ENCODE results near the gene ZNF428. TPM values are rescaled to one million over a fixed set of nuclear protein-coding genes. Genes with fewer than 3 reads are reported as not detected.

The ZNF428 gene, protein sequence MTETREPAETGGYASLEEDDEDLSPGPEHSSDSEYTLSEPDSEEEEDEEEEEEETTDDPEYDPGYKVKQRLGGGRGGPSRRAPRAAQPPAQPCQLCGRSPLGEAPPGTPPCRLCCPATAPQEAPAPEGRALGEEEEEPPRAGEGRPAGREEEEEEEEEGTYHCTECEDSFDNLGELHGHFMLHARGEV
- total RNA-seq: 31.5 and 37.3 TPM in 2 replicates

DNA sequence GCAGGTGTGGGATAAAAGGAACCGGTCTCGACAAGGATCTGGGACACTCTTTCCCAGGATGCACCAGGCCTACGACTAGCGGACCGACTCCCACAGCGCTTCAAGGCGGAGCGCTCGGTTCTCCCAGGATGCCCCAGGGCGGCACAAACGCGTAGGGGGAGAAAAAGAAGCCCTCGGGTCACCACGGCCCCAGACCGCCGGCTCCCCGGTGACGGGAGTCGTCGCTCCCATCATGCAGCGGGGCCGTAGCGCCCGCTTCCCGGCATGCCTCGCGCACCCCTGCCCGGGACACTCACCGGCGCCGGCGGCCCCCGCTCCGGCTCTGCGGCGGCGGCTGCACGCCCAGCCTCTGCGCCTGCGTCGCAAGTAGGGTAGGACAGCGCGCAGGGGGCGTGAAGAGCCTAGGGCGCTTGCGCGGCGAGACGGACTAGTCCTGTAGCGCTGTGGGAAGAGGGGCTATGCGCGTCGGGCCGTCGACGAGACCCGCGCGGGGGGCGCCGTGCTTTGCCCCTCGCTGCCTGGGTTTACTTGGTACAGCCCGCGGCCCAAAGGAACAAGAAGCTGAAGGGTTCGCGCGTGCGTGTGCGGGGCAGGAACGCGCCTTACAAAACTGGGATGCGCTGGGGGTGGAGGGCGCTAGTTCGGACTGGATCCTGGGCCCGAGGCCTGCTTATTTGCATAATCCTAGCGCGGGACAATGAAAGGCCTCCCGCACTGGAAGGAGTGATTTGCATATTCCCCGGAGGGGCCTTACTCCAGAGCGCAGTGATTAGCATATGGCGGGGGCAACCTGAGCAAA is at the start of gene ZNF428:
TSS of gene ZNF428 (minus strand) at position 368 of the 799 bp plus-strand sequence. CDS start 5,325 bp downstream, outside the sequence.
- H3K4me3 ChIP-seq (ENCODE audit: insufficient read depth, low read length): peak within 1 kb of the TSS; percentile 90
- peak within 1 kb of the TSS; percentile 99 for H3K4me2 ChIP-seq (ENCODE audit: insufficient read depth, low read length)
- H3K79me2 ChIP-seq (ENCODE audit: insufficient read depth, low read length): peaks cover 41% of the 10 kb centered on the region
- H3K9me3 ChIP-seq (ENCODE audit: low read depth, low read length): no peaks in the 10 kb centered on the region
- peaks cover 12% of the 10 kb centered on the region for H3K4me1 ChIP-seq (ENCODE audit: insufficient read depth, low read length)
- TF ChIP-seq CTCF (IDR thresholded peaks at IDR 0.05; ENCODE audit: extremely low read depth, low read depth, low read length): no peak
- peak; percentile 100 for DNase-seq (ENCODE audit: insufficient read length, low spot score, missing footprints)
- no peaks in the 10 kb centered on the region for H3K36me3 ChIP-seq (ENCODE audit: insufficient read depth, low read length)
- H2AFZ ChIP-seq (ENCODE audit: low read length): peak within 1 kb of the TSS; percentile 99
- no peaks in the 10 kb centered on the region for H3K27me3 ChIP-seq (ENCODE audit: insufficient read depth, low read length)
- H3K27ac ChIP-seq (ENCODE audit: low read depth, low read length): peak within 1 kb of the TSS; percentile 92
- H4K20me1 ChIP-seq (ENCODE audit: insufficient read depth, low read length): no peaks in the 10 kb centered on the region

- H3K27ac ChIP-seq (ENCODE audit: low read depth, low read length): peak overlapping the region; percentile 90
- H3K36me3 ChIP-seq (ENCODE audit: insufficient read depth, low read length): peaks cover 41% of the 10 kb centered on the region
- H3K4me3 ChIP-seq (ENCODE audit: insufficient read depth, low read length): peak overlapping the region; percentile 98
- H2AFZ ChIP-seq (ENCODE audit: low read length): peak overlapping the region; percentile 69
- peaks cover 47% of the 10 kb centered on the region for H3K79me2 ChIP-seq (ENCODE audit: insufficient read depth, low read length)
- H3K9me3 ChIP-seq (ENCODE audit: low read depth, low read length): no peaks in the 10 kb centered on the region
- TF ChIP-seq CTCF (IDR thresholded peaks at IDR 0.05; ENCODE audit: extremely low read depth, low read depth, low read length): no peak
- peaks cover 27% of the 10 kb centered on the region for H4K20me1 ChIP-seq (ENCODE audit: insufficient read depth, low read length)
- peak; percentile 97 for DNase-seq (ENCODE audit: insufficient read length, low spot score, missing footprints)
- peak overlapping the region; percentile 94 for H3K4me2 ChIP-seq (ENCODE audit: insufficient read depth, low read length)
- H3K4me1 ChIP-seq (ENCODE audit: insufficient read depth, low read length): peaks cover 17% of the 10 kb centered on the region
- no peaks in the 10 kb centered on the region for H3K27me3 ChIP-seq (ENCODE audit: insufficient read depth, low read length)
Observed at GRCh38 chr19:43668406-43669109, 49.1 kb upstream of the ZNF428 start.

- TF ChIP-seq CTCF (IDR thresholded peaks at IDR 0.05; ENCODE audit: extremely low read depth, low read depth, low read length): no peak
- Histone ChIP-seq H2AFZ (ENCODE audit: low read length) (peak overlapping the region; percentile 36), H3K27me3 (ENCODE audit: insufficient read depth, low read length) (no peaks in the 10 kb centered on the region), H4K20me1 (ENCODE audit: insufficient read depth, low read length) (peaks cover 28% of the 10 kb centered on the region), H3K79me2 (ENCODE audit: insufficient read depth, low read length) (peaks cover 51% of the 10 kb centered on the region), H3K4me2 (ENCODE audit: insufficient read depth, low read length) (peak overlapping the region; percentile 87), H3K27ac (ENCODE audit: low read depth, low read length) (peak overlapping the region; percentile 60), H3K9me3 (ENCODE audit: low read depth, low read length) (no peaks in the 10 kb centered on the region), H3K36me3 (ENCODE audit: insufficient read depth, low read length) (peaks cover 46% of the 10 kb centered on the region), H3K4me3 (ENCODE audit: insufficient read depth, low read length) (peak overlapping the region; percentile 76), H3K4me1 (ENCODE audit: insufficient read depth, low read length) (peaks cover 17% of the 10 kb centered on the region)
- peak; percentile 93 for DNase-seq (ENCODE audit: insufficient read length, low spot score, missing footprints)
Observed at GRCh38 chr19:43667876-43668405, 48.5 kb upstream of the ZNF428 start.
